NOMO-1 treated with DMSO at 0.1 percent for 48 hours (cell line): ENCODE results near the gene TTC23.
"Not testable (repeated sequence)": the region's sequence is repeated elsewhere in the genome, so short reads cannot be mapped to it uniquely, and the experiment has no call there.

ENCODE experiments used
- DNase-seq: peaks from one replicate; lab custom pipeline; 2025; ENCODE audit not compliant: unreplicated experiment; lab: John Stamatoyannopoulos, UW

Gene TTC23

GRCh38 chr15:99250494-99250856 is 1.1 kb upstream of the TTC23 start:
- no peak for DNase-seq

- no peak for DNase-seq
These were observed 620 bp upstream of the TTC23 start for GRCh38 chr15:99250001-99250400.

GRCh38 chr15:99248000-99248715 is 1.2 kb downstream of the TTC23 start:
- DNase-seq = no peak

GRCh38 chr15:99247062-99247461 is 2.3 kb downstream of the TTC23 start:
- no peak for DNase-seq

GRCh38 chr15:99244306-99244705 is 5.1 kb downstream of the TTC23 start:
- no peak for DNase-seq

- DNase-seq = no peak
These were observed 7.6 kb downstream of the TTC23 start for GRCh38 chr15:99241752-99242151.

GRCh38 chr15:99239545-99240198 is 9.7 kb downstream of the TTC23 start:
- DNase-seq = no peak

GRCh38 chr15:99238849-99239248 is 10.5 kb downstream of the TTC23 start:
- DNase-seq = no peak

GRCh38 chr15:99234160-99234559 is 15.2 kb downstream of the TTC23 start:
- DNase-seq = not testable (repeated sequence)

GRCh38 chr15:99232740-99233139 is 16.6 kb downstream of the TTC23 start:
- no peak for DNase-seq

GRCh38 chr15:99230867-99231266 is 18.5 kb downstream of the TTC23 start:
- DNase-seq = no peak

GRCh38 chr15:99228120-99228770 is 21.1 kb downstream of the TTC23 start:
- no peak for DNase-seq

GRCh38 chr15:99226802-99227201 is 22.6 kb downstream of the TTC23 start:
- DNase-seq = no peak

- no peak for DNase-seq
These were observed 24.8 kb downstream of the TTC23 start for GRCh38 chr15:99224372-99225214.

GRCh38 chr15:99213187-99213811 is 36.1 kb downstream of the TTC23 start:
- peak; percentile 6 for DNase-seq

GRCh38 chr15:99212406-99212805 is 37.0 kb downstream of the TTC23 start:
- DNase-seq = no peak

- DNase-seq = no peak
These were observed 37.5 kb downstream of the TTC23 start for GRCh38 chr15:99211926-99212325.

GRCh38 chr15:99210334-99210733 is 39.0 kb downstream of the TTC23 start:
- no peak for DNase-seq

GRCh38 chr15:99209326-99209725 is 40.1 kb downstream of the TTC23 start:
- no peak for DNase-seq

- no peak for DNase-seq
These were observed 41.7 kb downstream of the TTC23 start for GRCh38 chr15:99207672-99208071.

- DNase-seq = no peak
These were observed 47.2 kb downstream of the TTC23 start for GRCh38 chr15:99202176-99202552.
